Endometrial microvascular endothelial cells (primary cell): ENCODE results near the gene CPA1. TPM values are rescaled to one million over a fixed set of nuclear protein-coding genes. Genes with fewer than 3 reads are reported as not detected.

Experiments used
- in situ Hi-C: cut with HindIII; loops from 2 replicates; pipeline ENCODE4 v1.10.0; 2017; ENCODE audit warnings: low sequenced_read_pairs, low pct_unique_long_range_greater_than_20kb; ENCODE audit errors: inconsistent ontology term
- total RNA-seq: library from RNA; depleted of rRNA; stranded (reverse); fragments of >200 nt; gene quantifications from one replicate; pipeline ENCODE4 v1.2.3, GENCODE V29; 2015; ENCODE audit errors: inconsistent ontology term

Gene CPA1
- total RNA-seq, 1 donor from 2014 or later, result not detected

GRCh38 chr7:130387628-130388403 lies 7.5 kb downstream of the CPA1 start:
- in situ Hi-C loops, result no loop called here

- in situ Hi-C loops, result no loop called here
Observed at GRCh38 chr7:130388671-130389070, 8.4 kb downstream of the CPA1 start.

- in situ Hi-C loops, result no loop called here
Observed at GRCh38 chr7:130390486-130390885, 10.2 kb downstream of the CPA1 start.

GRCh38 chr7:130393101-130393561 lies 12.8 kb downstream of the CPA1 start:
- in situ Hi-C loops, result no loop called here

GRCh38 chr7:130393841-130394411 lies 13.6 kb downstream of the CPA1 start:
- in situ Hi-C loops, result no loop called here

- in situ Hi-C loops, result no loop called here
Observed at GRCh38 chr7:130394421-130395195, 14.3 kb downstream of the CPA1 start.

GRCh38 chr7:130395421-130395820 lies 15.1 kb downstream of the CPA1 start:
- in situ Hi-C loops, result no loop called here

- in situ Hi-C loops, result no loop called here
Observed at GRCh38 chr7:130396109-130396508, 15.8 kb downstream of the CPA1 start.

GRCh38 chr7:130397051-130397757 lies 16.9 kb downstream of the CPA1 start:
- in situ Hi-C loops, result no loop called here

GRCh38 chr7:130397758-130398073 lies 17.4 kb downstream of the CPA1 start:
- in situ Hi-C loops, result no loop called here

- in situ Hi-C loops, result no loop called here
Observed at GRCh38 chr7:130398526-130399090, 18.3 kb downstream of the CPA1 start.

- in situ Hi-C loops, result no loop called here
Observed at GRCh38 chr7:130400120-130400572, 19.9 kb downstream of the CPA1 start.

- in situ Hi-C loops, result no loop called here
Observed at GRCh38 chr7:130401101-130401500, 20.8 kb downstream of the CPA1 start.

GRCh38 chr7:130401578-130401977 lies 21.3 kb downstream of the CPA1 start:
- in situ Hi-C loops, result no loop called here

GRCh38 chr7:130405003-130405402 lies 24.7 kb downstream of the CPA1 start:
- in situ Hi-C loops, result no loop called here

- in situ Hi-C loops, result no loop called here
Observed at GRCh38 chr7:130409067-130409711, 28.9 kb downstream of the CPA1 start.

GRCh38 chr7:130409712-130410072 lies 29.4 kb downstream of the CPA1 start:
- in situ Hi-C loops, result no loop called here

- in situ Hi-C loops, result no loop called here
Observed at GRCh38 chr7:130410868-130411541, 30.7 kb downstream of the CPA1 start.
